Suprapubic skin (tissue), 4 donors: ENCODE measurements around the gene TXNL4B. TPM values are rescaled to one million over a fixed set of nuclear protein-coding genes. Genes with fewer than 3 reads are reported as not detected.

Source experiments
- DNase-seq, 2 donors: peaks; one replicate each; pipeline ENCODE4 v3.0.0-alpha.2; 2019; ENCODE audit warnings: low spot score in 2 of 2
- H3K27ac ChIP-seq: fragments of 200-600 bp; sonication (generic); one replicate; pipeline ENCODE4 v1.5.1; 2019
- H3K27me3 ChIP-seq: fragments of 200-600 bp; sonication (generic); one replicate; pipeline ENCODE4 v1.5.1; 2019
- H3K36me3 ChIP-seq: fragments of 200-600 bp; sonication (generic); one replicate; pipeline ENCODE4 v1.5.1; 2019
- H3K4me1 ChIP-seq: fragments of 200-600 bp; sonication (generic); one replicate; pipeline ENCODE4 v1.5.1; 2019
- H3K4me3 ChIP-seq: fragments of 200-600 bp; sonication (generic); one replicate; pipeline ENCODE4 v1.5.1; 2019; ENCODE audit warnings: mild to moderate bottlenecking
- H3K9me3 ChIP-seq: fragments of 200-600 bp; sonication (generic); one replicate; pipeline ENCODE4 v1.5.1; 2019
- EP300 ChIP-seq: sonication (generic); formaldehyde crosslinking; IDR thresholded peaks from one replicate; pipeline ENCODE4 v1.6.1; 2017; ENCODE audit warnings: antibody characterized with exemption
- POLR2A ChIP-seq, 2 donors: fragments of 450-650 bp; IDR thresholded peaks; one replicate each; pipeline ENCODE4 v1.6.1; 2017; ENCODE audit warnings: antibody characterized with exemption in 2 of 2, mild to moderate bottlenecking in 2 of 2, moderate library complexity in 2 of 2
- POLR2AphosphoS5 ChIP-seq, 3 donors: sonication (generic); formaldehyde crosslinking; IDR thresholded peaks; one replicate each; pipeline ENCODE4 v1.6.1; 2017; ENCODE audit warnings: antibody characterized with exemption in 3 of 3
- WGBS: methylation state at CpG from one replicate; pipeline ENCODE4 v1.1.5; 2018; 5-methylcytosine and 5-hydroxymethylcytosine counted together
- total RNA-seq, 4 donors: library from RNA; depleted of rRNA; stranded (reverse); fragments of >200 nt; gene quantifications; one replicate each; pipeline ENCODE4 v1.1.0, GENCODE V29; 2016
- TF ChIP-seq, protein P1 (sequence below), 2 donors: fragments of 200-600 bp in 1 of 2; fragments of 450-650 bp in 1 of 2; sonication (generic) in 1 of 2; IDR thresholded peaks; one replicate each; pipeline ENCODE4 v1.5.1; 2016 to 2019; ENCODE audit warnings: antibody characterized with exemption in 2 of 2, mild to moderate bottlenecking in 1 of 2, moderate library complexity in 1 of 2

Gene TXNL4B
- total RNA-seq, 4 donors from 2014 or later: 6.4 to 19.9 (median 6.9) TPM

DNA sequence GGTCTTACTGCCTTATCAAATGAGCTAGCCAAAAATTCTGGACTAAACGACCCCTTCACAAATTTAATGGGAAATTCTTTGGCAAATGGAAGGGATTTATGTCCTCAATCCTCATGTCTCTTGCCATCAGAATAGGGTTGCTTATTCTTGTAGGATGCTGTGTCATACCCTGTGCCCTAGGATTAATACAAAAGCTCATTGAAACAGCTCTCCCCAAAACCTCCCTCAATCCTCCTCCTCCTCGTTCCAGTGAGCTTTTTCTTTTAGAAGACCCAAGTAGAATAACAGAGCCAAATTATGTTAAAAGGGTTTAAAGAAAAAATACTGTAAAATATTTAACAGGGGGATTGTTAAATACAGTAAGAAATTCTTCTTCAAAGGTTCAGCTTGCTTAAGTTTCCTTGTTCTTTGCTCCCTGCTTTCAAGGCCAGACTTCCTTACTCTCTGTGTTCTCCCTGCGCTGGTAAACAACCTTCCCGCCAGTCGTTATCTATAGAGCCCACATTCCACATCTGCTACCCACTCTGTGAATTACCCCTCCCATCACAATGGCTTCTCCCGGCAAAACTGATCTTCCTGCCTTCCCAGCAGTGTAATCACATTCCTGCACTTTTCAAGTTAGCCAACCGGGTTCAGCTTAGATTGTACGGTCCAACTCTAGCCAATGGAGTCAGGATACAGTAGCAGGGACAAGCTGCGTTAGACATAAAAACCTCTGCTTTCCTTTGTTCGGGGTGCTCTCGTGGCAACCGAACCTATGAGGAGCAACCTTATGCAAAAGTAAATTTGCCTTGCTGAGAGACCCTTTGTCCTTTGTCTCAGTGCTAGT is 20.7 kb downstream of the TXNL4B start:
- 49% methylated on average over 12 of the region's 12 CpGs for WGBS
- Histone ChIP-seq H3K27me3 (no peaks in the 10 kb centered on the region), H3K4me3 (no peak overlapping the region), H3K27ac (no peak overlapping the region), H3K4me1 (peaks cover 6% of the 10 kb centered on the region), H3K9me3 (no peaks in the 10 kb centered on the region), H3K36me3 (no peaks in the 10 kb centered on the region)
- no peak for DNase-seq
- TF ChIP-seq, protein P1, sequence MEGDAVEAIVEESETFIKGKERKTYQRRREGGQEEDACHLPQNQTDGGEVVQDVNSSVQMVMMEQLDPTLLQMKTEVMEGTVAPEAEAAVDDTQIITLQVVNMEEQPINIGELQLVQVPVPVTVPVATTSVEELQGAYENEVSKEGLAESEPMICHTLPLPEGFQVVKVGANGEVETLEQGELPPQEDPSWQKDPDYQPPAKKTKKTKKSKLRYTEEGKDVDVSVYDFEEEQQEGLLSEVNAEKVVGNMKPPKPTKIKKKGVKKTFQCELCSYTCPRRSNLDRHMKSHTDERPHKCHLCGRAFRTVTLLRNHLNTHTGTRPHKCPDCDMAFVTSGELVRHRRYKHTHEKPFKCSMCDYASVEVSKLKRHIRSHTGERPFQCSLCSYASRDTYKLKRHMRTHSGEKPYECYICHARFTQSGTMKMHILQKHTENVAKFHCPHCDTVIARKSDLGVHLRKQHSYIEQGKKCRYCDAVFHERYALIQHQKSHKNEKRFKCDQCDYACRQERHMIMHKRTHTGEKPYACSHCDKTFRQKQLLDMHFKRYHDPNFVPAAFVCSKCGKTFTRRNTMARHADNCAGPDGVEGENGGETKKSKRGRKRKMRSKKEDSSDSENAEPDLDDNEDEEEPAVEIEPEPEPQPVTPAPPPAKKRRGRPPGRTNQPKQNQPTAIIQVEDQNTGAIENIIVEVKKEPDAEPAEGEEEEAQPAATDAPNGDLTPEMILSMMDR (IDR thresholded peaks at IDR 0.05): no peak
- TF ChIP-seq POLR2A (IDR thresholded peaks at IDR 0.05): no peak

DNA sequence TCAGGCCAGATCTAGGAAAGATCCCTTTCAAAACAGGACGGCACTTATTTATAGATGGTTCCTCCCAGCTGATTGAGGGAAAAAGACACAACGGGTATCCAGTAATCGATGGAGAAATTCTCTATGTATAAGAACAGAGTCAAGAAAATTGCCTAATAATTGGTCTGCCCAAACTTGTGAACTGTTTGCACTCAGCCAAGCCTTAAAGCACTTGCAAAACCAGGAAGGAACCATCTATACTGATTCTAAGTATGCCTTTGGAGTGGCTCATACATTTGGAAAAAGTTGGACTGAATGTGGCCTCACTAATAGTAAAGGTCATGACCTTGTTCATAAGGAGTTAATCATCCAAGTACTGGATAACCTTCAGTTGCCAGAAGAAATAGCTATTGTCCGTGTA is 24.5 kb downstream of the TXNL4B start:
- Histone ChIP-seq H3K4me3 (no peak overlapping the region), H3K4me1 (peaks cover 6% of the 10 kb centered on the region), H3K36me3 (no peaks in the 10 kb centered on the region), H3K27ac (no peak overlapping the region), H3K9me3 (no peaks in the 10 kb centered on the region), H3K27me3 (no peaks in the 10 kb centered on the region)
- no peak for TF ChIP-seq POLR2AphosphoS5 (IDR thresholded peaks at IDR 0.05)
- no peak for TF ChIP-seq POLR2A (IDR thresholded peaks at IDR 0.05)
- TF ChIP-seq EP300: no peak
- TF ChIP-seq, protein P1 (IDR thresholded peaks at IDR 0.05): no peak
- 63% methylated on average over 4 of the region's 4 CpGs for WGBS
- no peak for DNase-seq

DNA sequence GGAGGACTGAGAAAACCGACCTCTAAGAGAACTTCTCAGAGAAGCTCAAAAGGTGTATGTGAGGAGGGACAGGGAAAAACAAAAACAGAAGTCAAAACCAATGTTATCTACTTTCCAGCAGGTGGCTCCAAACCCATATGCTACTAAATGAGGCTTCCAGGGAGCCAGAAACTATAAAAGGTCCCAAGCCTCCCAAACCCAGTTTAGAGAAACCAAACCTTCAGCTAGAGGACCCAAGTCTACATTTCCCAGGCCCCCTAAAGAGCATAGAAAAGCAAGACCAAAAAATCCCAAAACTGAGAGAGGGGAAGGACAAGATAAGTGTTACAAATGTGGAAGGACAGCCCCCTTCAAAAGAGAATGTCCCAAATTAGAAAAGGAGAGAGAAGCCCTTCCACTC is 26.7 kb downstream of the TXNL4B start:
- DNase-seq: no peak
- H3K27me3 ChIP-seq: no peaks in the 10 kb centered on the region
- H3K4me1 ChIP-seq: peaks cover 6% of the 10 kb centered on the region
- H3K27ac ChIP-seq: no peak overlapping the region
- H3K4me3 ChIP-seq: no peak overlapping the region
- H3K36me3 ChIP-seq: no peaks in the 10 kb centered on the region
- TF ChIP-seq POLR2AphosphoS5 (IDR thresholded peaks at IDR 0.05): no peak
- TF ChIP-seq, protein P1 (IDR thresholded peaks at IDR 0.05): peak; percentile 2 to 23
- 16% methylated on average over 1 of the region's 1 CpG for WGBS
- H3K9me3 ChIP-seq: no peaks in the 10 kb centered on the region

DNA sequence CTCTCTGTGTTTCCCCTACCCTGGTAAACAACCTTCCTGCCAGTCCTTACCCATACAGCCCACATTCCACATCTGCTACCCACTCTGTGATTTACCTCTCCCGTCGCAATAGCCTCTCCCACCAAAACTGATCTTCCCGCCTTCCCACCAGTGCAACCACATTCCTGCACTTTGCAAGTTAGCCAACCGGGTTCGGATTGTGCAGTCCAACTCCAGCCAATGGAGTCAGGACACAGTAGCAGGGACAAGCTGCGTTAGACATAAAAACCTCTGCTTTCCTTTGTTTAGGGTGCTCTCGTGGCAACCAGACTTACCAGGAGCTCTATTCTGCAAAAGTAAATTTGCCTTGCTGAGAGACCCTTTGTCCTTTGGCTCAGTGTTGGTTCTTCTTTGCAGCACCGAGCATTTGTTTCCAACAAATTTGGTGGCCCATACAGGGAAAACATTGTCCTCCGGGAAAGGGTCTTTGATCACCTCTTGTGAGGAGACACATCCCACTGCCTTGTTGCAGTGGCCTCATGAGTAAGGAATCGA is 29.0 kb downstream of the TXNL4B start:
- no peak for DNase-seq
- WGBS: 91% methylated on average over 10 of the region's 10 CpGs
- Histone ChIP-seq H3K27me3 (no peaks in the 10 kb centered on the region), H3K36me3 (no peaks in the 10 kb centered on the region), H3K4me3 (no peak overlapping the region), H3K9me3 (no peaks in the 10 kb centered on the region), H3K4me1 (peaks cover 6% of the 10 kb centered on the region), H3K27ac (no peak overlapping the region)
- no peak for TF ChIP-seq POLR2AphosphoS5 (IDR thresholded peaks at IDR 0.05)
- no peak for TF ChIP-seq POLR2A (IDR thresholded peaks at IDR 0.05)
- TF ChIP-seq, protein P1 (IDR thresholded peaks at IDR 0.05): no peak
- TF ChIP-seq EP300: no peak

DNA sequence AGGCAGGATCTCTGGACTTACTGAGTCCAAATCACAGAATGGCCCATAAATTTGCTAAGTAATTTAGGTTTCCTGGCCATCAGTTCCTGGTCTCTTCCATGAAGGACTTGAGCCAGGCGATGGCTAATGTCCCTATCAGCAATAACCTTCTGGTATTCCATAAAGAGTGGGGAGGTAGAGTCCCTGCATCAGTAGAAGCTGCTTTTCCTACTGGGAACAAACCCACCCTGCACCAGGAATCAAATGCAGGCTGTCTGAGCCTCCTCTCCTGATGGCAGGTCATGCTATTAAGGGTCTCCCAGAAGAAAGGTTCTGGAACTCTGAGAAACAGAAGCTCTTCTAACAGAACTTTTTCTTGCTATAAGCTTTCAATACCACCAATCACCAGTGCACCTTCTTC is 31.9 kb downstream of the TXNL4B start:
- no peak for DNase-seq
- no peaks in the 10 kb centered on the region for H3K4me1 ChIP-seq
- no peaks in the 10 kb centered on the region for H3K36me3 ChIP-seq
- 82% methylated on average over 1 of the region's 1 CpG for WGBS
- no peaks in the 10 kb centered on the region for H3K27me3 ChIP-seq
- no peak overlapping the region for H3K27ac ChIP-seq
- H3K9me3 ChIP-seq: no peaks in the 10 kb centered on the region
- TF ChIP-seq, protein P1 (IDR thresholded peaks at IDR 0.05): no peak
- TF ChIP-seq POLR2A (IDR thresholded peaks at IDR 0.05) (no peak), EP300 (no peak), POLR2AphosphoS5 (IDR thresholded peaks at IDR 0.05) (no peak)
- H3K4me3 ChIP-seq: no peak overlapping the region
